GM19240 (cell line): ENCODE data around the gene CFAP77.

ENCODE experiments used
- DNase-seq: peaks from one replicate; pipeline ENCODE4 v3.0.0; 2011; ENCODE audit warnings: low spot score; ENCODE audit not compliant: insufficient read length

CFAP77 gene

GRCh38 chr9:132407196-132407595, 2.8 kb upstream of the CFAP77 start:
- DNase-seq, result no peak

- DNase-seq, result no peak
Measured at GRCh38 chr9:132408521-132408920, 1.5 kb upstream of the CFAP77 start.

GRCh38 chr9:132410642-132411041, 631 bp downstream of the CFAP77 start:
- no peak for DNase-seq

GRCh38 chr9:132411091-132411508, 1.1 kb downstream of the CFAP77 start:
- peak; percentile 56 for DNase-seq

DNA sequence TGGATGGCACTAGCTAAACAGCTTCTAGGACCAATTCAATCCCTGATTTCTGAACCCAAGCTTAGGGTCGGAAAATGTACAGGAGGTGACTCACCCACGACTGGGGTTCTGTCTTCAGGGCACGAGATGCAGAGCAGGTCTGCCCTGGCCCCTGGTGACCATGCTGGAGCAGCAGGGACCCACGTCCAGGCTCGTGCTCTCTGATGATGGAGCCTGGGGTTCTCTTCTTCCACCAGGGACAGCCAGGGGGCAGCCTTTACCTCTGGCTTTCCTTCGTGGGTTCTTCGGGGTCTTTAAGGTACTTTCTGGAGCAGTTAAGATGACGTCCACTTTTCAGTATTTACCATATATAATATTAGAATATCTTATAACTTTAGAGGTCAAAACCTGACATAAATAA, 2.1 kb downstream of the CFAP77 start:
- no peak for DNase-seq

GRCh38 chr9:132413926-132414325, 3.9 kb downstream of the CFAP77 start:
- DNase-seq, result no peak

- no peak for DNase-seq
Measured at GRCh38 chr9:132414731-132415130, 4.7 kb downstream of the CFAP77 start.

DNA sequence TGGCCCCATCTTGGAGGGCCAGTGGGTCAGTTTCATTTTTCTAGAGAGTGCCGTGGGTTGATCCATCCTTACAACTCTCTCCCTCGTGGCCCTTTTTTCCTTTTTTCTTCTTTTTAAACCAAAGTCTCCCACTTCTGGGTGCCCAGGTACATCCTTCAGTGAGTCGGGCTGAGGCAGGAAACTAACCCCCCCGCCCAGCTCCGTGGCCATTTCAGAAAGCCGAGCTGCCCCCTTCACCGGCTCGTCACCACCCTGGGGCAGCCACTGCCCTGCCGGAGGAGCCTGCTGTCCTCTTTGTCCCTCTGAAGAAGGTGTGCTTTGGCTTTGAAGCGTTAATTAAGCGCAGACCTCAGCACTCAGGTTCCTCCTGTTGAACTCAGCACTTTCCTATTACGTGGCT, 5.2 kb downstream of the CFAP77 start:
- DNase-seq, result no peak

GRCh38 chr9:132418726-132419363, 8.8 kb downstream of the CFAP77 start:
- no peak for DNase-seq

DNA sequence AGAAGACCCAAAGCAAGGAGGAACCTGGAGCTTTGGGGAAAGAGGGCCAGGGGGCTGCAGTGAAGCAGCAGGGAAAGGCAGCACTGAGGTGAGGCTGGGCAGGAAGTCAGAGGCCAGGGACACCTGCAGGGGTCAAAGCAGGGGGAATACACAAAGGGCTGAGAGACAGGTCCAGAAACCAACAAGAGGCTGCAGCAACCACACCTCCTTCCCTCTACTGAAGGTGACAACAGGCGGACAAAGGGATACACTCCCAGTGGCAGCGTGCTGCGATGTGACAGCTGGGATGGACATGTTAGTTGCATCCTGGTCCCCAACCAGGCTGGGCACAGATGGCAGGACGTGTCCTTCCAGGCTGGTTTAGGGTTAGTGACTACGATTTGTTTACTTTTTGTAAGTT, 12.6 kb downstream of the CFAP77 start:
- DNase-seq, result no peak

DNA sequence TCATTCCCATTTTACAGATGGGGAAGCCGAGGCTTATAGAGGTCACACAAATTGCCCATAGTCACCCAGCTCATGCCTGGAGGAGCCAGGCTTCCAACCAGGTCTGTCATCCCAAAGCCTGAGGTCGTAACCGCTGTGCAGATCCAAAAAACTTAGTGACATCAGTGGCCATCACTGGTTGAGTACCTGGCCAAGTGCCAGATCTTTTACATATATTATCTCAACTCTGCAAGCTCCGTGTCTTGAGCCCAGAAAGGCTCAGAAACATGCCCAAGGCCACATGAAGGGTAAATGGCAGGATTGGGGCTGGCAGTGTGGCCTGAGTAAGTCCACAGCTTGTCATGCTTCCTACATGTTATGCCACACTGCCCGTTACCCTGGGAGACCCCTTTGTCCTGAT, 13.5 kb downstream of the CFAP77 start:
- DNase-seq, result no peak

- DNase-seq, result no peak
Measured at GRCh38 chr9:132424857-132425674, 15.1 kb downstream of the CFAP77 start.

- DNase-seq, result no peak
Measured at GRCh38 chr9:132425675-132426062, 15.7 kb downstream of the CFAP77 start.

- DNase-seq, result no peak
Measured at GRCh38 chr9:132426639-132427414, 16.8 kb downstream of the CFAP77 start.

GRCh38 chr9:132430998-132431397, 21.0 kb downstream of the CFAP77 start:
- no peak for DNase-seq

DNA sequence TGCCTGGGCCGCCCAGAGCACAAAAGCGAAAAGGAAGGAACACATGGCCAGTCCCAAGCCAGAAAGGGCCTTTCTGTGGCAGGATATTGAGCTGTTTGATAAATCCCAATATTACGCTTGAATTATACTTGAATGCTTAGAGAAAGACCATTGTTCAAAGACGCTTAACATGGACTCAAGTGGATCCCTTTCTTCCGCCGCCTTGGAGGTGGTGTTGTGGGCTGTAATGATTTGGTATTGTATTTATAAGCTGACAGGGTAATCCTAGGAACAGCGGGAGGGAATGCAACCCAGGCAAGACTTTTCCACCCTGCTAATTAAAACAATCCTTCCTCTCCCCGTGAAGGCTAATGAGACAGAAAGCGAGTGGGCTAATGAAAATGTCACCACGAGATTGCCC, 24.9 kb downstream of the CFAP77 start:
- no peak for DNase-seq

DNA sequence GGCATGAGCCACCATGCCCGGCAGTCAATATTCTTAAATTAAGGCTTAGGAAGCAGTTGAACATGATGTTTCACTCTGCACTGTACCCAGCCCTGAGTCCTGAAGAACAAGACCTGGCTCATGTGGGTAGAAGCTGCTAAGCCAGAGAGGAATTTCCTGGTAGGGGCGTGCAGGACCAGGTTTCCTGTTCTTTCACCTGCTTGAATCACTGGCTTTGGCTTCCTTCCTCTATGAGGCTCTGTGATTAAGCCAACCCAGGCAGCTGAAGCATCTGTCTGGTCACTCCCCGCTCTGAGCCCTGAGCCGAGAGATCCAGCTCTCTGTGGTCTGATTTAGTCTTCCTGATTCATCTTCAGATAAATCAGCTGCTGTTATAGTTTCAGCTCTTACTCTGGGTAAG, 29.1 kb downstream of the CFAP77 start:
- DNase-seq, result no peak

DNA sequence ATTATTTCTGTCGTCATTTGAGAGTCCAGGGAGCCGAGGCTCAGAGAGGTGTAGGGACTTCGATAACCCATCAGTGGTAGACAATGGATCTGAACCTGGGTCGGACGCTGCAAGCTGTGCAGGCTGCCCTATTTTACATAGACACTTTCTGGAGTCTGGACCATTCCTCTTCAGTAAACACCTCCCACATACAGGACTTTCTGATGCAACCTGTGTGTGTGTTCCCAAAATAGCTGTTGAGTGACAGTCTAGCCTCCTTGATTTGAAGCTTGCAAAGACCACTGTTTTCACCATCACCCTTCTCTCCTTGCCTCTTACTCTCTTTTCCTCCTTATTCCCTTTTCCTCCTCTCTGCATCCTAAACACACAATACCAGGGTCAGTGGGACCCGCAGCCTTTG, 30.7 kb downstream of the CFAP77 start:
- no peak for DNase-seq

GRCh38 chr9:132441404-132441803, 31.4 kb downstream of the CFAP77 start:
- DNase-seq, result no peak

DNA sequence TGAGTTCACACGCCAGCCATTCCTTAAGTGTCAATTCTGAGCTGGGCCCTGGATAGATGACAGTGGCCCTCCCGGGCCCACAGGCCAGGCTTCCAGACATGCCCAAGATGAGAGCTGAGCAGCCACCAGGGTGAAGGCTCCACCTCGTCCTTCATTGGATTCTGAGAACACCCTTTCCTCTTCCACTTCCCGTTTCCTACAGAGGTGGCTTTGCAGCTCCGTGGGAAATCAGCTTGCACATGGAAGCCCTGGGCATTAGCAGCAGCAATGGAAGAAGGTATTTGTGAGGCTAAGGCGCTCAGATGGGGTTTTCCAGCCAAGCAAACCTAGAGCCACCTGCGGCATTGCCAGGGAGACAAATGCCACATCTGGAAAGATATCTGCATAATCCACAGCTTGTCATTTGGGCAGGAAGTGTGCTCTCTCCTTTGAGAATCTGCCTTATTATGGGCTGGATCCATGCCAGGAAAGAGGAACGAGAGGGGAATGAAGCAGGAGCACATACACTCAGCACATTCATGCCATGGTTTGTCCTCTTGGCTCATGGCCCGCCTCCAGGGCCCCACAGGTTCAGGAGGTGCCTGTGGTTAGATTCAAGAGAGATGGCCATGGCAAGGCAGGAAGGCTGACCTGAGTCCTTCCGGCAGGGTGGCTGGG, 34.1 kb downstream of the CFAP77 start:
- DNase-seq, result no peak

DNA sequence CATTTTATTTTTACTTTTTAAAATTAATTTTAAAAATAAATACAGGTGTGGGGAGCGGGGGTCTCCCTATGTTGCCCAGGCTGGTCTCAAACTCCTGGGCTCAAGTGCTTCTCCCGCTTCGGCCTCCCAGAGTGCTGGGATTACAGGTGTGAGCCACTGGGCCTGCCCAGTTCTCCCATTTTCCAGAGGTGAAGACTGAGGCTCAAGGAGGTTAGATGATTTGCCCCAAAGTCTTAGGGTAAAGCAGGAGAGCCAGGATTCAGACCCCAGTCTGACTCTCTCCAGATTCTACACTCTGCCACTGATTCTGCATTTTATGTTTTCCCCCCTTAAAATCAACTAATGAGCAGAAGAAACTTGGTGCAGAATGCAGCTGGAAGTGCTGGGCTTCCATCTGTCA, 36.9 kb downstream of the CFAP77 start:
- DNase-seq, result no peak

- no peak for DNase-seq
Measured at GRCh38 chr9:132447346-132447745, 37.3 kb downstream of the CFAP77 start.
